Measurements from ENCODE around the gene D2HGDH.

- TF ChIP-seq CTBP1 (IDR thresholded peaks at IDR 0.05; ENCODE audit: borderline replicate concordance) (no peak), FOXK2 (IDR thresholded peaks at IDR 0.05) (no peak), HDGF (IDR thresholded peaks at IDR 0.05; ENCODE audit: borderline replicate concordance) (no peak), SP1 (IDR thresholded peaks at IDR 0.05) (no peak), LEF1 (IDR thresholded peaks at IDR 0.05; ENCODE audit: borderline replicate concordance) (no peak), FOXM1 (IDR thresholded peaks at IDR 0.05; ENCODE audit: borderline replicate concordance) (no peak), TARDBP (IDR thresholded peaks at IDR 0.05) (no peak), NFRKB (IDR thresholded peaks at IDR 0.05) (no peak), ELF4 (IDR thresholded peaks at IDR 0.05) (no peak)
These were observed 293 bp upstream of the D2HGDH start for GRCh38 chr2:241734208-241734466.
